Neural cell (in vitro differentiated cells): ENCODE measurements around the gene USP53. TPM values are rescaled to one million over a fixed set of nuclear protein-coding genes. Genes with fewer than 3 reads are reported as not detected.

Experiments
- H2AFZ ChIP-seq: fragments of 200-600, 300-800 bp; sonication (generic), shearing (Covaris generic); 2 replicates; pipeline ENCODE4 v1.6.0; 2014; ENCODE audit warnings: low read depth, mild to moderate bottlenecking, antibody characterized with exemption, low read length, moderate library complexity
- H3F3A ChIP-seq: fragments of 200-600 bp; shearing (Covaris generic); 2 replicates; pipeline ENCODE4 v1.6.1; 2016; ENCODE audit warnings: mild to moderate bottlenecking, moderate library complexity, mixed read lengths, antibody characterized with exemption, low read length; ENCODE audit not compliant: insufficient read depth, poor library complexity, severe bottlenecking
- H3K27ac ChIP-seq: fragments of 200-600, 300-800 bp; sonication (generic), shearing (Covaris generic); 2 replicates; pipeline ENCODE4 v1.5.1; 2014; ENCODE audit warnings: mild to moderate bottlenecking, low read length, moderate library complexity
- H3K27me3 ChIP-seq: fragments of 300-800, 200-600 bp; sonication (generic), shearing (Covaris generic); 2 replicates; pipeline ENCODE4 v1.6.0; 2014; ENCODE audit warnings: mild to moderate bottlenecking, low read depth, low read length, moderate library complexity; ENCODE audit not compliant: insufficient read depth
- H3K36me3 ChIP-seq: fragments of 300-800, 200-600 bp; sonication (generic), shearing (Covaris generic); 2 replicates; pipeline ENCODE4 v1.5.1; 2014; ENCODE audit warnings: mild to moderate bottlenecking, antibody characterized with exemption, low read length, moderate library complexity; ENCODE audit not compliant: insufficient read depth
- H3K4me2 ChIP-seq: fragments of 300-800, 200-600 bp; sonication (generic), shearing (Covaris generic); 2 replicates; pipeline ENCODE4 v1.6.0; 2014; ENCODE audit warnings: mild to moderate bottlenecking, low read length
- H3K4me3 ChIP-seq: fragments of 300-800, 200-600 bp; sonication (generic), shearing (Covaris generic); 2 replicates; pipeline ENCODE4 v1.5.1; 2014; ENCODE audit warnings: mild to moderate bottlenecking, low read length, moderate library complexity
- H3K79me2 ChIP-seq: fragments of 200-600 bp; shearing (Covaris generic); replicated peaks from 2 replicates; pipeline ENCODE4 v1.6.0; 2014; ENCODE audit warnings: mild to moderate bottlenecking, low read length, moderate library complexity; ENCODE audit not compliant: insufficient read depth
- H3K9ac ChIP-seq: fragments of 300-800, 200-600 bp; sonication (generic), shearing (Covaris generic); 2 replicates; pipeline ENCODE4 v1.6.1; 2016; ENCODE audit warnings: mild to moderate bottlenecking, low read length, mixed read lengths
- H3K9me2 ChIP-seq: fragments of 200-600 bp; shearing (Covaris generic); 2 replicates; pipeline ENCODE4 v1.6.1; 2016; ENCODE audit warnings: mild to moderate bottlenecking, low read length, mixed read lengths; ENCODE audit not compliant: insufficient read depth
- H3K9me3 ChIP-seq: fragments of 200-600, 300-800 bp; sonication (generic), shearing (Covaris generic); 2 replicates; pipeline ENCODE4 v1.6.1; 2016; ENCODE audit warnings: mild to moderate bottlenecking, mixed run types, low read length, moderate library complexity, mixed read lengths
- H4K20me1 ChIP-seq: fragments of 200-600 bp; shearing (Covaris generic); 2 replicates; pipeline ENCODE4 v1.6.1; 2016; ENCODE audit warnings: mild to moderate bottlenecking, mixed run types; ENCODE audit not compliant: insufficient read depth
- EP300 ChIP-seq: fragments of 450-650 bp; conservative IDR thresholded peaks from 2 replicates; pipeline ENCODE4 v1.6.1; 2014; ENCODE audit warnings: antibody characterized with exemption, mild to moderate bottlenecking, moderate library complexity; ENCODE audit not compliant: poor library complexity, severe bottlenecking
- EZH2 ChIP-seq: fragments of 200-600, 300-800 bp; shearing (Covaris generic), sonication (generic); IDR thresholded peaks from 2 replicates; pipeline ENCODE4 v1.6.1; 2014; ENCODE audit warnings: antibody characterized with exemption, low read length, borderline replicate concordance, mild to moderate bottlenecking; ENCODE audit not compliant: insufficient read depth, poor library complexity, severe bottlenecking
- MXI1 ChIP-seq: fragments of 450-650 bp; conservative IDR thresholded peaks from 2 replicates; pipeline ENCODE4 v1.6.1; 2014; ENCODE audit warnings: antibody characterized with exemption, mild to moderate bottlenecking; ENCODE audit not compliant: poor library complexity, severe bottlenecking
- POLR2AphosphoS5 ChIP-seq: IDR thresholded peaks from 2 replicates; pipeline ENCODE4 v1.6.1; 2012
- RAD21 ChIP-seq: fragments of 450-650 bp; conservative IDR thresholded peaks from 2 replicates; pipeline ENCODE4 v1.6.1; 2014; ENCODE audit warnings: antibody characterized with exemption, mild to moderate bottlenecking, moderate library complexity
- SMC3 ChIP-seq: fragments of 450-650 bp; conservative IDR thresholded peaks from 2 replicates; pipeline ENCODE4 v1.6.1; 2014; ENCODE audit warnings: antibody characterized with exemption, mild to moderate bottlenecking, moderate library complexity; ENCODE audit not compliant: poor library complexity
- TAF1 ChIP-seq: IDR thresholded peaks from 2 replicates; pipeline ENCODE4 v1.6.1; 2012; ENCODE audit warnings: low read depth
- polyA plus RNA-seq: library from polyadenylated mRNA; depleted of rRNA; stranded (reverse); fragments of >200 nt; gene quantifications from 2 replicates; pipeline ENCODE4 v1.2.3, GENCODE V29; 2014
- TF ChIP-seq, protein P1 (sequence below): IDR thresholded peaks from 2 replicates; pipeline ENCODE4 v1.6.1; 2012; ENCODE audit warnings: borderline replicate concordance
- TF ChIP-seq, protein P2 (sequence below): fragments of 450-650 bp; IDR thresholded peaks from 2 replicates; pipeline ENCODE4 v1.5.1; 2014; ENCODE audit warnings: antibody characterized with exemption, mild to moderate bottlenecking, moderate library complexity; ENCODE audit not compliant: poor library complexity, severe bottlenecking

The USP53 gene
- polyA plus RNA-seq, 1 donor from 2014 or later: 5.0 TPM

DNA sequence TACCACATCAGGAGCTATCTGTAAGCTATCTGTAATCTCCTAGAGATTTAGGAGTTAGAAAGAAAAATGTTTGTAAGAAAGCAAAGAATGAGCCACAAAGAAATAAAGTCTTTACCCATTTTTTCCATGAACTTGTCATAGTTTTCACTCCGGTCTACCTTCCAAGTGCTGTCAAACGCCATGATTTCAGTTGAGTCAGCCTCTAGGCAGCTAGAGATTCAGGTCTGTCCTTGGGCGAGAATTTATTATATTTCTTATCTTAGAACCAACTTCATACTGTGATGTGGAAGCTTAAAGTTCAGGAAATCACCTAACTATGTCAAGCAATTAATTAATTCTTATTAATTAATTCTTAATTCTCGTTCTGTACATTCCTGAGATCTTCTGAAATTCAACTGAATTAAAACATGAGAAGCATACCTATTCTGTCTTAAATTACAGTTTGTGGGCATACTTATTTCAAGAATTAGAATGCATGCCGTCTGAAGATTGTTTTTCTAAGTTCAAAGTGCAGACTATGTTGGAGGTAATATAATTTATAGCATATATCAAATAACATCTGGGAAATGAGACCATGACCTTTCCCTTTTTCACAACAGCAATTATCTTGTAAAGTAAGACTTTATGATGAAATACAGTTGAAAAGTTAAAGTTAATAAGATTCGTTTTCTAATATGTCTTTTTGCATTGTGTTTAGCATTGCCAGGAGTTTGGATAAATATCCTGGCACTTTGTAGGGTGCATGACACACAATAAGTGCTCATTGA, 109.6 kb downstream of the USP53 start, which contains the start of gene FABP2:
Gene FABP2 (minus strand): TSS at position 218 of the 767 bp plus-strand sequence. CDS start 36 bp downstream, at position 182.
- Histone ChIP-seq H4K20me1 (no peaks in the 10 kb centered on the region), H3K9me2 (no peaks in the 10 kb centered on the region)

DNA sequence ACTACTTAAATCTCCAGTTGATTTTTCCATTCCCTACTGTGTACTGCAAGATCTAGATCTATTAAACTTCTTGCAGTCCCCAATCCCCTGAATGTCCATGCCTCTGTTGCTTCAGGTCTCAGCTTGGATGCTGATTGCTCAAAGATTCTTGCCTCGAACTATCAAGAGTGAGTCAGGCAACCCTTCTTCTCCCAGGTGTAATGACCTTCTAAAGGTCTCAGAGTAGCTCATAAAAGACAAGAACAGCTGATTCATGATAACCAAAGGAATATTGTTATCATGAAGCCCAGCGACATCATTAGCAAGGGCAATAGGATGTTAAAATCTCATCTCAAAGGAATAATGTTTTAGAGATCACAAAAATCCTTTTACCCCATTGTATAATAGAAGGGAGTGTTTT, 116.2 kb downstream of the USP53 start:
- H3K27ac ChIP-seq: no peak overlapping the region
- no peaks in the 10 kb centered on the region for H3K9me3 ChIP-seq
- H2AFZ ChIP-seq: no peak overlapping the region
- no peaks in the 10 kb centered on the region for H3K9me2 ChIP-seq
- H3K4me3 ChIP-seq: no peak overlapping the region
- no peaks in the 10 kb centered on the region for H3K27me3 ChIP-seq
- H3K9ac ChIP-seq: no peak overlapping the region
- no peak overlapping the region for H3K4me2 ChIP-seq
- H3K36me3 ChIP-seq: no peaks in the 10 kb centered on the region
- no peaks in the 10 kb centered on the region for H3F3A ChIP-seq
- H4K20me1 ChIP-seq: no peaks in the 10 kb centered on the region
- TF ChIP-seq POLR2AphosphoS5 (no peak), EZH2 (no peak), MXI1 (no peak), SMC3 (no peak), RAD21 (no peak), EP300 (no peak), TAF1 (no peak)
- TF ChIP-seq, protein P1, sequence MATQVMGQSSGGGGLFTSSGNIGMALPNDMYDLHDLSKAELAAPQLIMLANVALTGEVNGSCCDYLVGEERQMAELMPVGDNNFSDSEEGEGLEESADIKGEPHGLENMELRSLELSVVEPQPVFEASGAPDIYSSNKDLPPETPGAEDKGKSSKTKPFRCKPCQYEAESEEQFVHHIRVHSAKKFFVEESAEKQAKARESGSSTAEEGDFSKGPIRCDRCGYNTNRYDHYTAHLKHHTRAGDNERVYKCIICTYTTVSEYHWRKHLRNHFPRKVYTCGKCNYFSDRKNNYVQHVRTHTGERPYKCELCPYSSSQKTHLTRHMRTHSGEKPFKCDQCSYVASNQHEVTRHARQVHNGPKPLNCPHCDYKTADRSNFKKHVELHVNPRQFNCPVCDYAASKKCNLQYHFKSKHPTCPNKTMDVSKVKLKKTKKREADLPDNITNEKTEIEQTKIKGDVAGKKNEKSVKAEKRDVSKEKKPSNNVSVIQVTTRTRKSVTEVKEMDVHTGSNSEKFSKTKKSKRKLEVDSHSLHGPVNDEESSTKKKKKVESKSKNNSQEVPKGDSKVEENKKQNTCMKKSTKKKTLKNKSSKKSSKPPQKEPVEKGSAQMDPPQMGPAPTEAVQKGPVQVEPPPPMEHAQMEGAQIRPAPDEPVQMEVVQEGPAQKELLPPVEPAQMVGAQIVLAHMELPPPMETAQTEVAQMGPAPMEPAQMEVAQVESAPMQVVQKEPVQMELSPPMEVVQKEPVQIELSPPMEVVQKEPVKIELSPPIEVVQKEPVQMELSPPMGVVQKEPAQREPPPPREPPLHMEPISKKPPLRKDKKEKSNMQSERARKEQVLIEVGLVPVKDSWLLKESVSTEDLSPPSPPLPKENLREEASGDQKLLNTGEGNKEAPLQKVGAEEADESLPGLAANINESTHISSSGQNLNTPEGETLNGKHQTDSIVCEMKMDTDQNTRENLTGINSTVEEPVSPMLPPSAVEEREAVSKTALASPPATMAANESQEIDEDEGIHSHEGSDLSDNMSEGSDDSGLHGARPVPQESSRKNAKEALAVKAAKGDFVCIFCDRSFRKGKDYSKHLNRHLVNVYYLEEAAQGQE: no peak
- TF ChIP-seq, protein P2, sequence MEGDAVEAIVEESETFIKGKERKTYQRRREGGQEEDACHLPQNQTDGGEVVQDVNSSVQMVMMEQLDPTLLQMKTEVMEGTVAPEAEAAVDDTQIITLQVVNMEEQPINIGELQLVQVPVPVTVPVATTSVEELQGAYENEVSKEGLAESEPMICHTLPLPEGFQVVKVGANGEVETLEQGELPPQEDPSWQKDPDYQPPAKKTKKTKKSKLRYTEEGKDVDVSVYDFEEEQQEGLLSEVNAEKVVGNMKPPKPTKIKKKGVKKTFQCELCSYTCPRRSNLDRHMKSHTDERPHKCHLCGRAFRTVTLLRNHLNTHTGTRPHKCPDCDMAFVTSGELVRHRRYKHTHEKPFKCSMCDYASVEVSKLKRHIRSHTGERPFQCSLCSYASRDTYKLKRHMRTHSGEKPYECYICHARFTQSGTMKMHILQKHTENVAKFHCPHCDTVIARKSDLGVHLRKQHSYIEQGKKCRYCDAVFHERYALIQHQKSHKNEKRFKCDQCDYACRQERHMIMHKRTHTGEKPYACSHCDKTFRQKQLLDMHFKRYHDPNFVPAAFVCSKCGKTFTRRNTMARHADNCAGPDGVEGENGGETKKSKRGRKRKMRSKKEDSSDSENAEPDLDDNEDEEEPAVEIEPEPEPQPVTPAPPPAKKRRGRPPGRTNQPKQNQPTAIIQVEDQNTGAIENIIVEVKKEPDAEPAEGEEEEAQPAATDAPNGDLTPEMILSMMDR: no peak
- no peaks in the 10 kb centered on the region for H3K79me2 ChIP-seq

More for the DNA sequence above, 109.6 kb downstream of the USP53 start, which contains the start of gene FABP2:
- no peaks in the 10 kb centered on the region for H3K9me3 ChIP-seq
- H3K36me3 ChIP-seq: no peaks in the 10 kb centered on the region
- no peak within 1 kb of the TSS for H2AFZ ChIP-seq
- H3K4me2 ChIP-seq: no peak within 1 kb of the TSS
- H3F3A ChIP-seq: no peaks in the 10 kb centered on the region
- TF ChIP-seq EP300 (no peak), TAF1 (no peak), POLR2AphosphoS5 (no peak), MXI1 (no peak), EZH2 (no peak)
- TF ChIP-seq, protein P2: no peak
- no peak within 1 kb of the TSS for H3K9ac ChIP-seq
- H3K4me3 ChIP-seq: no peak within 1 kb of the TSS
- no peaks in the 10 kb centered on the region for H3K79me2 ChIP-seq
- no peak within 1 kb of the TSS for H3K27ac ChIP-seq
- H3K27me3 ChIP-seq: no peaks in the 10 kb centered on the region
